ENCODE measurements around the gene DGKI. TPM values are rescaled to one million over a fixed set of nuclear protein-coding genes. Genes with fewer than 3 reads are reported as not detected.

The DGKI gene
- total and polyA plus RNA-seq, 2 donors = 0.14 to 0.33 TPM

- 89% methylated on average over 2 of the region's 2 CpGs for WGBS
- Histone ChIP-seq H3K4me1 (ENCODE audit: control insufficient read depth in 2 of 2, insufficient read depth in 2 of 2, low read length in 2 of 2) (no peaks in the 10 kb centered on the region), H3K4me3 (ENCODE audit: low read length in 2 of 2) (no peak overlapping the region), H3K27me3 (ENCODE audit: control insufficient read depth in 2 of 2, insufficient read depth in 1 of 2, low read length in 1 of 2) (no peaks in the 10 kb centered on the region), H3K36me3 (ENCODE audit: control insufficient read depth in 2 of 2, insufficient read depth in 2 of 2, low read length in 1 of 2) (no peaks in the 10 kb centered on the region), H3K27ac (ENCODE audit: low read depth in 1 of 2, low read length in 1 of 2) (no peak overlapping the region), H3K9me3 (ENCODE audit: control insufficient read depth in 2 of 2, insufficient read depth in 1 of 2, low read length in 1 of 2) (peaks cover 0 to 4% of the 10 kb centered on the region in 2 donors)
- no peak for DNase-seq (ENCODE audit: low read depth in 6 of 9, low spot score in 9 of 9)
Observed at GRCh38 chr7:137762334-137762733, 84.4 kb downstream of the DGKI start.

- no peak overlapping the region for H3K27ac ChIP-seq (ENCODE audit: low read depth in 1 of 2, low read length in 1 of 2)
- H3K4me1 ChIP-seq (ENCODE audit: control insufficient read depth in 2 of 2, insufficient read depth in 2 of 2, low read length in 2 of 2) = no peaks in the 10 kb centered on the region
- H3K36me3 ChIP-seq (ENCODE audit: control insufficient read depth in 2 of 2, insufficient read depth in 2 of 2, low read length in 1 of 2) = no peaks in the 10 kb centered on the region
- no peak for DNase-seq (ENCODE audit: low read depth in 6 of 9, low spot score in 9 of 9)
- H3K9me3 ChIP-seq (ENCODE audit: control insufficient read depth in 2 of 2, insufficient read depth in 1 of 2, low read length in 1 of 2) = no peaks in the 10 kb centered on the region
- no peak overlapping the region for H3K4me3 ChIP-seq (ENCODE audit: low read length in 2 of 2)
- H3K27me3 ChIP-seq (ENCODE audit: control insufficient read depth in 2 of 2, insufficient read depth in 1 of 2, low read length in 1 of 2) = no peaks in the 10 kb centered on the region
- 92% methylated on average over 6 of the region's 6 CpGs for WGBS
Observed at GRCh38 chr7:137760111-137760510, 86.7 kb downstream of the DGKI start.

DNA sequence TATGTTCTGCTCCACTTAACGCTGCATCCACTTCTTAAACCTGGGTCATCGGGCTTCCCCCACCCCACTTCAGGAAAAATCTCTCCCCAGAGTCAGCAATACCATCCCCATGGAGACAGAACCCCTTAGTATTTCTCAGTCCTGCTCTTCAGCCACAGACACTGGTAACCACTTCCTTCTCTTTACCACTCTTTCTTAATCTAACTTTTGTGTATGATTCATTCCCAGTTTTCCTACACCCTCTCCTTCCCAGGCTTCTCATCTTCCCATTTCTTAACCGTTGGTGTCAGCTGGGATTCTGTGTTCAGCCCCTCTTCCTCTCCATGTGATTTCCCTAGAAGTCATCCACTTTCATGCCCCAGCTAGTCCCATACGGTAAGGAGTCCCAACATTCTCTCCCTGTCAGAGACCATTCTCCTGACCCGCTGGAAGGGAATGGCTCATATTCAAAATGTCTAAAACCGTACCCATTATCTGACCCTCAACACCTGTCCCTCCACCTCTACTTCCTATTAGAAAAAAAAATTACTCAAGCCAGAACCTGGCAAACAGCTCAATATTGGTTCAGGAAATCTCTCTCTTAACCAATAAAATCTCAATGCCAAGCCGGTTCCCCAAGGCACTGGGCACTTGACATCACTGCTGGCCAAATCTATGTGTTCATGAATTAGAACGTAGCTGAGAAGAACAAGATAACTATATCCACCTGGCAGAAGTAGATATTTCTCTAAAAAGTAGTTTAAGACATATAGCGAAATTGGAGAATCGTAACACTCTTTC is 89.4 kb downstream of the DGKI start:
- Histone ChIP-seq H3K27ac (ENCODE audit: low read depth in 1 of 2, low read length in 1 of 2) (no peak overlapping the region), H3K27me3 (ENCODE audit: control insufficient read depth in 2 of 2, insufficient read depth in 1 of 2, low read length in 1 of 2) (no peaks in the 10 kb centered on the region), H3K4me3 (ENCODE audit: low read length in 2 of 2) (no peak overlapping the region), H3K4me1 (ENCODE audit: control insufficient read depth in 2 of 2, insufficient read depth in 2 of 2, low read length in 2 of 2) (no peaks in the 10 kb centered on the region), H3K9me3 (ENCODE audit: control insufficient read depth in 2 of 2, insufficient read depth in 1 of 2, low read length in 1 of 2) (no peaks in the 10 kb centered on the region), H3K36me3 (ENCODE audit: control insufficient read depth in 2 of 2, insufficient read depth in 2 of 2, low read length in 1 of 2) (no peaks in the 10 kb centered on the region)
- DNase-seq (ENCODE audit: low read depth in 6 of 9, low spot score in 9 of 9) = no peak
- 80% methylated on average over 10 of the region's 10 CpGs for WGBS

- WGBS = 75% methylated on average over 5 of the region's 5 CpGs
- Histone ChIP-seq H3K36me3 (ENCODE audit: control insufficient read depth in 2 of 2, insufficient read depth in 2 of 2, low read length in 1 of 2) (no peaks in the 10 kb centered on the region), H3K9me3 (ENCODE audit: control insufficient read depth in 2 of 2, insufficient read depth in 1 of 2, low read length in 1 of 2) (no peaks in the 10 kb centered on the region), H3K4me1 (ENCODE audit: control insufficient read depth in 2 of 2, insufficient read depth in 2 of 2, low read length in 2 of 2) (no peaks in the 10 kb centered on the region), H3K4me3 (ENCODE audit: low read length in 2 of 2) (no peak overlapping the region), H3K27ac (ENCODE audit: low read depth in 1 of 2, low read length in 1 of 2) (no peak overlapping the region), H3K27me3 (ENCODE audit: control insufficient read depth in 2 of 2, insufficient read depth in 1 of 2, low read length in 1 of 2) (no peaks in the 10 kb centered on the region)
- DNase-seq (ENCODE audit: low read depth in 6 of 9, low spot score in 9 of 9) = no peak
Observed at GRCh38 chr7:137755846-137756651, 90.7 kb downstream of the DGKI start.

DNA sequence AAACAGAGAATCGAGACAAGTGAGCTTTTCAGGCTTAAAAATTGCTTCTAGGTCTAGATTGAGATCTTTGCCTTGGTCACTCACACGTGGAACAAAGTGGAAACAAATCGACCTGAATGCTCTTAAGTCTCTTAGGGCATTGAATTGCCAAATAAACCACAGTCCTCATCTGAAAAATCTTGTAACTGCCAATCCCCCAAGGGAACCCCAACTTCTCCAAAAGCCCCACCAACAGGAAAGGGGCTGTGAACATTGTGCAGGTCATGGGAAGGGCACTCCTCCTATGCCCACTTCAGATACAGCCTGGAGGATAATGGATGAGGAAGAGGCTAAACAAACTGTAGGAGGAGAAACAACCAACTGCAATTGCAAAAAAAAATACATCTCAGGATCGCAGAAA is 91.3 kb downstream of the DGKI start:
- Histone ChIP-seq H3K36me3 (ENCODE audit: control insufficient read depth in 2 of 2, insufficient read depth in 2 of 2, low read length in 1 of 2) (no peaks in the 10 kb centered on the region), H3K4me1 (ENCODE audit: control insufficient read depth in 2 of 2, insufficient read depth in 2 of 2, low read length in 2 of 2) (no peaks in the 10 kb centered on the region), H3K27me3 (ENCODE audit: control insufficient read depth in 2 of 2, insufficient read depth in 1 of 2, low read length in 1 of 2) (no peaks in the 10 kb centered on the region), H3K4me3 (ENCODE audit: low read length in 2 of 2) (no peak overlapping the region), H3K9me3 (ENCODE audit: control insufficient read depth in 2 of 2, insufficient read depth in 1 of 2, low read length in 1 of 2) (no peaks in the 10 kb centered on the region), H3K27ac (ENCODE audit: low read depth in 1 of 2, low read length in 1 of 2) (no peak overlapping the region)
- WGBS = 11% methylated on average over 4 of the region's 4 CpGs
- DNase-seq (ENCODE audit: low read depth in 6 of 9, low spot score in 9 of 9) = no peak

- H3K4me3 ChIP-seq (ENCODE audit: low read length in 2 of 2) = no peak overlapping the region
- H3K4me1 ChIP-seq (ENCODE audit: control insufficient read depth in 2 of 2, insufficient read depth in 2 of 2, low read length in 2 of 2) = no peaks in the 10 kb centered on the region
- H3K27me3 ChIP-seq (ENCODE audit: control insufficient read depth in 2 of 2, insufficient read depth in 1 of 2, low read length in 1 of 2) = no peaks in the 10 kb centered on the region
- H3K27ac ChIP-seq (ENCODE audit: low read depth in 1 of 2, low read length in 1 of 2) = no peak overlapping the region
- no peaks in the 10 kb centered on the region for H3K9me3 ChIP-seq (ENCODE audit: control insufficient read depth in 2 of 2, insufficient read depth in 1 of 2, low read length in 1 of 2)
- 51% methylated on average over 11 of the region's 11 CpGs for WGBS
- DNase-seq (ENCODE audit: low read depth in 6 of 9, low spot score in 9 of 9) = no peak
- H3K36me3 ChIP-seq (ENCODE audit: control insufficient read depth in 2 of 2, insufficient read depth in 2 of 2, low read length in 1 of 2) = no peaks in the 10 kb centered on the region
Observed at GRCh38 chr7:137753948-137754851, 92.6 kb downstream of the DGKI start.

DNA sequence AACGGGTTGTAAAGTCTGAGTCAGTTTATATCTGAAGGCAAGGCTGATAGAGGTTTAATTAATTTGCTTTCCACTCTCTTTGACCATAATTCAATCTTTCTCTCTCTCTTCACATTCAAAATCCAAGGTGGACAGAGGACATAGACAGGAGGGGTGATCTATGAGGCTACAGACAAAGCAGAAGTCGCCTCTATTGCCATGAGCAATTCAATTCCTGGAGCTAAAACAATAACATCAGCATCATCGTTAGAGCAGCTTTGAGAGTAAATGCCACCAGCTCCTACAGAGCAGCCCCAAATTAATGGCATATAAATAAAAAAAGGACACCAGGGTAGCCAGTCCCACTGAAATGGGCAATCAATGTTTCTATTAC is 93.2 kb downstream of the DGKI start:
- Histone ChIP-seq H3K27me3 (ENCODE audit: control insufficient read depth in 2 of 2, insufficient read depth in 1 of 2, low read length in 1 of 2) (no peaks in the 10 kb centered on the region), H3K36me3 (ENCODE audit: control insufficient read depth in 2 of 2, insufficient read depth in 2 of 2, low read length in 1 of 2) (no peaks in the 10 kb centered on the region), H3K4me3 (ENCODE audit: low read length in 2 of 2) (no peak overlapping the region), H3K4me1 (ENCODE audit: control insufficient read depth in 2 of 2, insufficient read depth in 2 of 2, low read length in 2 of 2) (no peaks in the 10 kb centered on the region), H3K27ac (ENCODE audit: low read depth in 1 of 2, low read length in 1 of 2) (no peak overlapping the region), H3K9me3 (ENCODE audit: control insufficient read depth in 2 of 2, insufficient read depth in 1 of 2, low read length in 1 of 2) (no peaks in the 10 kb centered on the region)
- no peak for DNase-seq (ENCODE audit: low read depth in 6 of 9, low spot score in 9 of 9)
- 87% methylated on average over 3 of the region's 3 CpGs for WGBS

- H3K27me3 ChIP-seq (ENCODE audit: control insufficient read depth in 2 of 2, insufficient read depth in 1 of 2, low read length in 1 of 2) = no peaks in the 10 kb centered on the region
- 96% methylated on average over 4 of the region's 4 CpGs for WGBS
- DNase-seq (ENCODE audit: low read depth in 6 of 9, low spot score in 9 of 9) = no peak
- H3K4me1 ChIP-seq (ENCODE audit: control insufficient read depth in 2 of 2, insufficient read depth in 2 of 2, low read length in 2 of 2) = no peaks in the 10 kb centered on the region
- H3K36me3 ChIP-seq (ENCODE audit: control insufficient read depth in 2 of 2, insufficient read depth in 2 of 2, low read length in 1 of 2) = no peaks in the 10 kb centered on the region
- no peak overlapping the region for H3K4me3 ChIP-seq (ENCODE audit: low read length in 2 of 2)
- H3K27ac ChIP-seq (ENCODE audit: low read depth in 1 of 2, low read length in 1 of 2) = no peak overlapping the region
- H3K9me3 ChIP-seq (ENCODE audit: control insufficient read depth in 2 of 2, insufficient read depth in 1 of 2, low read length in 1 of 2) = no peaks in the 10 kb centered on the region
Observed at GRCh38 chr7:137753067-137753466, 93.7 kb downstream of the DGKI start.
